Measurements from ENCODE around the gene KPRP. TPM values are rescaled to one million over a fixed set of nuclear protein-coding genes. Genes with fewer than 3 reads are reported as not detected.

The KPRP gene
- total RNA-seq, 1 experiment from 2014 or later = not detected

- Histone ChIP-seq H3K14ac (ENCODE audit: insufficient read depth, low read length) (no peak within 1 kb of the TSS), H3K79me1 (ENCODE audit: insufficient read depth, low read depth, low read length, poor library complexity, severe bottlenecking) (no peaks in the 10 kb centered on the region), H4K91ac (ENCODE audit: insufficient read length, low read depth, low read length) (no peak within 1 kb of the TSS), H3K79me2 (ENCODE audit: insufficient read depth, low read length) (no peaks in the 10 kb centered on the region), H2BK12ac (ENCODE audit: insufficient read length, low read depth, low read length) (no peak within 1 kb of the TSS), H3K9ac (ENCODE audit: extremely low read depth, insufficient read length, low read length) (no peak within 1 kb of the TSS), H3K27me3 (ENCODE audit: insufficient read depth, low read length) (no peaks in the 10 kb centered on the region), H3K4ac (ENCODE audit: low read depth, low read length) (no peak within 1 kb of the TSS), H3K18ac (ENCODE audit: insufficient read length, low read depth, low read length) (no peak within 1 kb of the TSS), H3K23me2 (ENCODE audit: insufficient read length, low read depth, low read length, poor library complexity, severe bottlenecking) (no peaks in the 10 kb centered on the region), H2BK5ac (ENCODE audit: insufficient read length, low read length) (no peak within 1 kb of the TSS), H4K5ac (ENCODE audit: insufficient read length, low read depth, low read length) (no peak within 1 kb of the TSS), H2BK15ac (ENCODE audit: low read depth, low read length) (no peak within 1 kb of the TSS), H3K9me3 (ENCODE audit: control insufficient read depth, low read depth, low read length) (peaks cover 65% of the 10 kb centered on the region), H2AFZ (ENCODE audit: low read length) (no peak within 1 kb of the TSS), H2AK5ac (ENCODE audit: insufficient read length, low read length) (no peak within 1 kb of the TSS), H2BK20ac (ENCODE audit: low read depth, low read length, poor library complexity, severe bottlenecking) (no peak within 1 kb of the TSS), H3K56ac (ENCODE audit: insufficient read length, low read depth, low read length) (no peak within 1 kb of the TSS), H3K4me2 (ENCODE audit: insufficient read depth, insufficient read length, low read length) (no peak within 1 kb of the TSS), H3K4me1 (ENCODE audit: insufficient read depth, low read length) (no peaks in the 10 kb centered on the region), H4K20me1 (ENCODE audit: control insufficient read depth, insufficient read depth, insufficient read length) (no peaks in the 10 kb centered on the region), H3T11ph (ENCODE audit: low read length) (no peak within 1 kb of the TSS), H3K27ac (ENCODE audit: insufficient read length, low read depth, low read length) (no peak within 1 kb of the TSS), H2BK120ac (ENCODE audit: low read depth, low read length, poor library complexity, severe bottlenecking) (no peak within 1 kb of the TSS), H3K23ac (ENCODE audit: insufficient read length, low read depth, low read length) (no peak within 1 kb of the TSS), H4K8ac (replicated peaks; ENCODE audit: insufficient read length, low read depth, low read length) (no peak within 1 kb of the TSS)
- Mint-ChIP-seq H3K9me3 (peaks cover 88 to 90% of the 10 kb centered on the region in 2 experiments), H3K36me3 (ENCODE audit: insufficient read depth in 1 of 3, low read depth in 3 of 3) (peaks cover 5 to 30% (median 7%) of the 10 kb centered on the region in 3 experiments; a peak in 4 of 7 replicates), H3K4me1 (no peaks in the 10 kb centered on the region), H3K4me3 (no peak within 1 kb of the TSS), H3K27ac (no peak within 1 kb of the TSS), H3K27me3 (ENCODE audit: low read depth) (no peaks in the 10 kb centered on the region; the same call in 1 of the 2 replicates)
- no peak for TF ChIP-seq CTCF (conservative IDR thresholded peaks at IDR 0.05)
- WGBS (ENCODE audit: extremely low coverage, insufficient read length, low lambda C conversion rate) = no CpG with 5 or more reads among the region's 2 CpGs
- no peak for DNase-seq
These were observed 28.3 kb downstream of the KPRP start, which contains the start of gene LCE1E for GRCh38 chr1:152786077-152786476. Gene LCE1E, plus strand, starts transcription at chr1:152786257. Its CDS starts 1,043 bp downstream, at chr1:152787300.
